H1 (cell line): ENCODE data around the gene HES7. TPM values are rescaled to one million over a fixed set of nuclear protein-coding genes. Genes with fewer than 3 reads are reported as not detected.

ENCODE experiments used
- CTCF ChIA-PET: fragments of 300-600 bp; sonication (Branson Sonifier 250); formaldehyde crosslinking; loops from one replicate; lab custom pipeline; 2021; ENCODE audit not compliant: partially characterized antibody; lab: Charles Lee
- POLR2A ChIA-PET: fragments of 300-600 bp; sonication (Branson Sonifier 250); formaldehyde crosslinking; loops from one replicate; lab custom pipeline; 2021; ENCODE audit warnings: inconsistent platforms; ENCODE audit not compliant: partially characterized antibody; lab: Charles Lee
- DNase-seq, 2 experiments: peaks; one replicate each; pipeline versions ENCODE4 v3.0.0 to v3.0.0-alpha.2; 2010 to 2022; ENCODE audit warnings: low spot score in 2 of 2, low read depth in 1 of 2, mixed read lengths in 1 of 2
- FAIRE-seq: peaks from 2 replicates; lab custom pipeline; 2011; peaks lifted over from hg19 to GRCh38; lab: Jason Lieb, UNC
- H2AFZ ChIP-seq: 2 replicates; pipeline ENCODE4 v1.8.1; 2012; ENCODE audit warnings: low read length, inconsistent platforms
- H2AK5ac ChIP-seq: 2 replicates; pipeline ENCODE4 v1.6.1; 2013; ENCODE audit warnings: low read depth, low read length
- H2BK120ac ChIP-seq: replicated peaks from 2 replicates; pipeline ENCODE3; 2013; ENCODE audit warnings: low read depth, low read length, inconsistent platforms
- H2BK12ac ChIP-seq: 2 replicates; pipeline ENCODE4 v1.6.1; 2013; ENCODE audit warnings: low read depth, low read length
- H2BK15ac ChIP-seq: 2 replicates; pipeline ENCODE4 v1.6.1; 2013; ENCODE audit warnings: low read length
- H2BK20ac ChIP-seq: 2 replicates; pipeline ENCODE4 v1.6.1; 2013; ENCODE audit warnings: low read length
- H2BK5ac ChIP-seq: 2 replicates; pipeline ENCODE4 v1.6.1; 2013; ENCODE audit warnings: low read depth, low read length
- H3K14ac ChIP-seq: 2 replicates; pipeline ENCODE4 v1.6.1; 2013; ENCODE audit warnings: inconsistent platforms; ENCODE audit not compliant: insufficient read length
- H3K18ac ChIP-seq: 2 replicates; pipeline ENCODE4 v1.6.1; 2013; ENCODE audit warnings: low read length; ENCODE audit errors: extremely low read depth
- H3K23ac ChIP-seq: 2 replicates; pipeline ENCODE4 v1.6.1; 2013; ENCODE audit warnings: inconsistent platforms; ENCODE audit not compliant: insufficient read length
- H3K23me2 ChIP-seq: 2 replicates; pipeline ENCODE4 v1.6.1; 2013; ENCODE audit warnings: low read depth, low read length
- H3K27ac ChIP-seq: 2 replicates; pipeline ENCODE4 v1.6.1; 2011; ENCODE audit warnings: low read depth, low read length, inconsistent platforms
- H3K27me3 ChIP-seq, 4 experiments: replicated peaks in 1 of 4; 1 replicate in 1 of 4; 2 replicates in 3 of 4; pipeline versions ENCODE4 v1.6.1 to v1.8.1; 2011 to 2013; ENCODE audit warnings: low read length in 3 of 4, mild to moderate bottlenecking in 3 of 4, inconsistent platforms in 2 of 4, mixed read lengths in 2 of 4, moderate library complexity in 1 of 4; ENCODE audit not compliant: control insufficient read depth in 3 of 4, insufficient read depth in 3 of 4; ENCODE audit errors: extremely low read depth in 1 of 4
- H3K36me3 ChIP-seq, 4 experiments: 2 replicates each; pipeline versions ENCODE4 v1.6.1 to v1.8.1; 2011 to 2013; ENCODE audit warnings: mild to moderate bottlenecking in 4 of 4, low read length in 3 of 4, moderate library complexity in 2 of 4, control low read depth in 1 of 4, inconsistent platforms in 1 of 4; ENCODE audit not compliant: insufficient read depth in 4 of 4, control insufficient read depth in 2 of 4
- H3K4ac ChIP-seq: replicated peaks from 2 replicates; pipeline ENCODE3; 2013; ENCODE audit warnings: low read length, low read depth, mixed read lengths, inconsistent platforms; ENCODE audit not compliant: insufficient read length
- H3K4me1 ChIP-seq, 4 experiments: replicated peaks in 1 of 4; 1 replicate in 1 of 4; 2 replicates in 3 of 4; pipeline versions ENCODE4 v1.6.1 to v1.8.1; 2011 to 2013; ENCODE audit warnings: low read length in 3 of 4, inconsistent platforms in 2 of 4, mixed read lengths in 1 of 4; ENCODE audit not compliant: insufficient read depth in 4 of 4, control insufficient read depth in 3 of 4
- H3K4me2 ChIP-seq, 2 experiments: 2 replicates each; pipeline versions ENCODE4 v1.6.1 to v1.8.1; 2011 to 2013; ENCODE audit warnings: low read depth in 2 of 2, low read length in 2 of 2, control low read depth in 1 of 2, inconsistent platforms in 1 of 2, mild to moderate bottlenecking in 1 of 2; ENCODE audit not compliant: insufficient read depth in 1 of 2
- H3K4me3 ChIP-seq, 4 experiments: fragments of 200-600, 300-600 bp in 1 of 4; sonication (generic), shearing (Covaris generic), sonication (Bioruptor Twin) in 1 of 4; 2 replicates each; pipeline versions ENCODE4 v1.5.1 to v1.8.1; 2011 to 2016; ENCODE audit warnings: low read length in 4 of 4, low read depth in 3 of 4, control low read depth in 2 of 4, inconsistent platforms in 2 of 4, mild to moderate bottlenecking in 2 of 4, mixed read lengths in 1 of 4, moderate library complexity in 1 of 4; ENCODE audit not compliant: insufficient read depth in 2 of 4; ENCODE audit errors: extremely low read depth in 1 of 4
- H3K56ac ChIP-seq: replicated peaks from 2 replicates; pipeline ENCODE3; 2013; ENCODE audit warnings: low read depth, mild to moderate bottlenecking, mixed read lengths, low read length, inconsistent platforms; ENCODE audit not compliant: insufficient read length
- H3K79me1 ChIP-seq: 2 replicates; pipeline ENCODE4 v1.6.1; 2013; ENCODE audit warnings: low read depth, low read length, control low read depth
- H3K79me2 ChIP-seq, 2 experiments: 2 replicates each; pipeline versions ENCODE4 v1.6.1 to v1.8.1; 2012 to 2013; ENCODE audit warnings: low read length in 2 of 2, mild to moderate bottlenecking in 2 of 2, inconsistent platforms in 1 of 2; ENCODE audit not compliant: insufficient read depth in 2 of 2, control insufficient read depth in 1 of 2
- H3K9ac ChIP-seq, 4 experiments: replicated peaks in 1 of 4; 1 replicate in 1 of 4; 2 replicates in 3 of 4; pipeline versions ENCODE4 v1.6.1 to v1.8.1; 2011 to 2013; ENCODE audit warnings: low read depth in 3 of 4, low read length in 3 of 4, control low read depth in 2 of 4, mild to moderate bottlenecking in 2 of 4, moderate library complexity in 2 of 4, inconsistent platforms in 1 of 4; ENCODE audit errors: extremely low read depth in 1 of 4
- H3K9me3 ChIP-seq, 2 experiments: 2 replicates each; pipeline versions ENCODE4 v1.6.1 to v1.8.1; 2012 to 2013; ENCODE audit warnings: mild to moderate bottlenecking in 2 of 2, moderate library complexity in 2 of 2, control low read depth in 1 of 2, inconsistent platforms in 1 of 2, low read depth in 1 of 2, low read length in 1 of 2, mixed read lengths in 1 of 2; ENCODE audit not compliant: insufficient read depth in 2 of 2
- H4K20me1 ChIP-seq, 2 experiments: replicated peaks in 1 of 2; 2 replicates each; pipeline versions ENCODE3 to v1.8.1; 2011 to 2013; ENCODE audit warnings: inconsistent platforms in 2 of 2, low read length in 2 of 2, mild to moderate bottlenecking in 1 of 2; ENCODE audit not compliant: insufficient read depth in 2 of 2, control insufficient read depth in 1 of 2
- H4K5ac ChIP-seq: 2 replicates; pipeline ENCODE4 v1.6.1; 2013; ENCODE audit warnings: low read length, low read depth, mixed read lengths, inconsistent platforms; ENCODE audit not compliant: insufficient read length
- H4K8ac ChIP-seq: 2 replicates; pipeline ENCODE4 v1.8.0; 2013; ENCODE audit warnings: mild to moderate bottlenecking, moderate library complexity, low read length, inconsistent platforms; ENCODE audit not compliant: insufficient read depth; ENCODE audit errors: extremely low read depth
- H4K91ac ChIP-seq: replicated peaks from 2 replicates; pipeline ENCODE3; 2013; ENCODE audit warnings: low read length, mixed read lengths, inconsistent platforms; ENCODE audit not compliant: insufficient read length
- ATF3 ChIP-seq: IDR thresholded peaks from 2 replicates; pipeline ENCODE4 v1.6.1; 2011; ENCODE audit warnings: low read depth, mild to moderate bottlenecking, low read length; ENCODE audit not compliant: insufficient read depth
- JUN ChIP-seq: IDR thresholded peaks from 2 replicates; pipeline ENCODE4 v1.6.1; 2011; ENCODE audit warnings: low read depth, mild to moderate bottlenecking, improper control_type of control experiment, low read length
- KDM1A ChIP-seq: fragments of 200-600, 300-600 bp; sonication (generic); IDR thresholded peaks from 2 replicates; pipeline ENCODE4 v1.7.1; 2016; ENCODE audit warnings: mild to moderate bottlenecking, low read length, borderline replicate concordance
- MAFK ChIP-seq: IDR thresholded peaks from 2 replicates; pipeline ENCODE4 v1.6.1; 2012; ENCODE audit warnings: low read depth, mild to moderate bottlenecking, improper control_type of control experiment, low read length
- POLR2AphosphoS5 ChIP-seq: IDR thresholded peaks from 2 replicates; pipeline ENCODE4 v1.6.1; 2011; ENCODE audit warnings: low read depth, low read length
- RFX5 ChIP-seq: IDR thresholded peaks from 2 replicates; pipeline ENCODE4 v1.6.1; 2011; ENCODE audit warnings: low read depth, low read length, improper control_type of control experiment, borderline replicate concordance
- SIX5 ChIP-seq: IDR thresholded peaks from 2 replicates; pipeline ENCODE4 v1.6.1; 2011; ENCODE audit warnings: mild to moderate bottlenecking, low read depth, low read length
- SP1 ChIP-seq: IDR thresholded peaks from 2 replicates; pipeline ENCODE4 v1.6.1; 2011; ENCODE audit warnings: low read depth, low read length
- WGBS, 2 experiments: shearing (Covaris generic) in 1 of 2; methylation state at CpG; one replicate each; pipeline versions ENCODE4 v1.1.6 to v1.1.7; 2013 to 2015; ENCODE audit warnings: low lambda C conversion rate in 2 of 2, mixed read lengths in 2 of 2, inconsistent platforms in 1 of 2, low coverage in 1 of 2, missing lambda C conversion rate in 1 of 2; ENCODE audit not compliant: insufficient replicate concordance in 2 of 2, insufficient coverage in 1 of 2, insufficient read length in 1 of 2; ENCODE audit errors: extremely low coverage in 1 of 2, missing lambda C conversion rate in 1 of 2; 5-methylcytosine and 5-hydroxymethylcytosine counted together
- polyA plus RNA-seq, 7 experiments: library from polyadenylated mRNA; depleted of rRNA in 3 of 7; stranded (reverse) in 5 of 7; unstranded in 2 of 7; fragments of >200 nt in 5 of 7; fragments of 200-250 nt in 2 of 7; gene quantifications; 1 replicate in 5 of 7; 2 replicates in 1 of 7; 4 replicates in 1 of 7; pipeline versions ENCODE4 v1.2.1 to v1.2.3, GENCODE V29; 2011 to 2013; ENCODE audit warnings: missing spikeins in 2 of 7, mixed read lengths in 2 of 7
- total RNA-seq: library from RNA; stranded (reverse); fragmentation: NEBNext Ultra II Directional; extraction: Animal tissue kit (Norgen Biotek cat#: 25700); gene quantifications from 2 replicates; pipeline ENCODE4 v1.2.1, GENCODE V29; 2021

Gene HES7
- total and polyA plus RNA-seq, 2 of the 8 experiments (the other 6 are each of a cell fraction or from before 2014, with no cell fraction given), result 0.20 to 0.32 TPM

GRCh38 chr17:8162997-8163977, 39.4 kb upstream of the HES7 start:
- H4K20me1 ChIP-seq, result peaks cover 8 to 9% of the 10 kb centered on the region in 2 experiments
- peak overlapping the region; percentile 98 for H2BK12ac ChIP-seq
- POLR2A ChIA-PET, result interaction anchor here (0.6 to 15.7 kb wide), 24 partner anchors 9 to 476 kb away, joined by 3 to 289 read pairs (median 4); partner anchors contain the start of genes AURKB, BORCS6, PER1 and TMEM107
- peak overlapping the region; percentile 99 for H3K27ac ChIP-seq
- peak overlapping the region; percentile 55; the same call in 1 of the 2 replicates for H2AFZ ChIP-seq
- peak overlapping the region; percentile 85 to 95 for H3K4me2 ChIP-seq
- no peaks in the 10 kb centered on the region for H3K27me3 ChIP-seq
- peak overlapping the region; percentile 57 to 98 (median 80) for H3K4me3 ChIP-seq
- H3K23ac ChIP-seq, result no peak overlapping the region
- H3K9ac ChIP-seq, result peak overlapping the region; percentile 86 to 97 (median 95)
- H3K4me1 ChIP-seq, result peaks cover 4 to 25% (median 21%) of the 10 kb centered on the region in 4 experiments
- peak overlapping the region; percentile 100; the same call in 1 of the 2 replicates for H2BK15ac ChIP-seq
- H3K79me2 ChIP-seq, result peaks cover 0 to 15% of the 10 kb centered on the region in 2 experiments; a peak in 2 of 4 replicates
- H2BK20ac ChIP-seq, result no peak overlapping the region
- peak overlapping the region; percentile 95 for H2BK120ac ChIP-seq
- H4K8ac ChIP-seq, result peak overlapping the region; percentile 100
- peaks cover 8% of the 10 kb centered on the region for H3K79me1 ChIP-seq
- peaks cover 16% of the 10 kb centered on the region for H3K23me2 ChIP-seq
- peak overlapping the region; percentile 100 for H4K91ac ChIP-seq
- CTCF ChIA-PET, result interaction anchor here (0.6 to 10.3 kb wide), 9 partner anchors 18 to 174 kb away, joined by 3 to 133 read pairs (median 4); partner anchors contain the start of gene ALOXE3
- peak overlapping the region; percentile 100 for H2BK5ac ChIP-seq
- peak overlapping the region; percentile 99 for H3K56ac ChIP-seq
- peak overlapping the region; percentile 99 for H4K5ac ChIP-seq
- peak overlapping the region; percentile 100 for H3K4ac ChIP-seq
- peak overlapping the region; percentile 100 for H3K14ac ChIP-seq
- no peaks in the 10 kb centered on the region for H3K9me3 ChIP-seq
- H2AK5ac ChIP-seq, result peak overlapping the region; percentile 99
- peak overlapping the region; percentile 100 for H3K18ac ChIP-seq
- peaks cover 0 to 10% (median 5%) of the 10 kb centered on the region in 4 experiments; a peak in 6 of 8 replicates for H3K36me3 ChIP-seq
- DNase-seq, result peak; percentile 88 to 90
- 7% methylated on average over 15 of the region's 55 CpGs; no CpG with 5 or more reads in 1 of the 2 experiments for WGBS, 2 experiments
- FAIRE-seq, result peak; percentile 73
- TF ChIP-seq KDM1A (no peak), SP1 (peak; percentile 37; the same call in 1 of the 2 replicates), POLR2AphosphoS5 (peak; percentile 90), ATF3 (no peak), RFX5 (no peak), SIX5 (no peak), JUN (no peak), MAFK (no peak)
